ENCODE results near the gene SGK1.
"Not testable (repeated sequence)": the region's sequence is repeated elsewhere in the genome, so short reads cannot be mapped to it uniquely, and the experiment has no call there.

Gene SGK1

GRCh38 chr6:134205366-134205765 lies 112.5 kb downstream of the SGK1 start:
- Histone ChIP-seq H3K27me3 (ENCODE audit: control insufficient read depth, insufficient read depth, low read length) (no peaks in the 10 kb centered on the region), H3K27ac (peak overlapping the region; percentile 78), H3K9me3 (ENCODE audit: control insufficient read depth, low read length) (no peaks in the 10 kb centered on the region), H3K4me1 (peaks cover 20% of the 10 kb centered on the region), H2AFZ (peak overlapping the region; percentile 47), H3K79me2 (peaks cover 16% of the 10 kb centered on the region), H3K4me3 (ENCODE audit: low read depth, low read length) (peak overlapping the region; percentile 5), H3K36me3 (ENCODE audit: control insufficient read depth, insufficient read depth, low read length) (peaks cover 5% of the 10 kb centered on the region), H3K4me2 (ENCODE audit: low read length) (peak overlapping the region; percentile 14), H3K9ac (peak overlapping the region; percentile 14)
- TF ChIP-seq CTCF (IDR thresholded peaks at IDR 0.05), result no peak

- not testable (repeated sequence) for H3K4me3 ChIP-seq (ENCODE audit: low read depth, low read length); H3K27me3 ChIP-seq (ENCODE audit: control insufficient read depth, insufficient read depth, low read length); H2AFZ ChIP-seq; H3K9me3 ChIP-seq (ENCODE audit: control insufficient read depth, low read length); H3K4me2 ChIP-seq (ENCODE audit: low read length); H3K36me3 ChIP-seq (ENCODE audit: control insufficient read depth, insufficient read depth, low read length)
- Histone ChIP-seq H3K27ac (peak overlapping the region; percentile 78), H3K4me1 (peaks cover 24% of the 10 kb centered on the region), H3K9ac (peak overlapping the region; percentile 14), H3K79me2 (peaks cover 12% of the 10 kb centered on the region)
Measured at GRCh38 chr6:134204759-134205158, 113.2 kb downstream of the SGK1 start.

GRCh38 chr6:134204031-134204430 lies 113.9 kb downstream of the SGK1 start:
- Histone ChIP-seq H3K79me2 (peaks cover 12% of the 10 kb centered on the region), H3K4me1 (peaks cover 26% of the 10 kb centered on the region), H3K9ac (no peak overlapping the region), H2AFZ (no peak overlapping the region), H3K4me2 (ENCODE audit: low read length) (no peak overlapping the region), H3K4me3 (ENCODE audit: low read depth, low read length) (no peak overlapping the region), H3K27ac (no peak overlapping the region), H3K9me3 (ENCODE audit: control insufficient read depth, low read length) (no peaks in the 10 kb centered on the region), H3K27me3 (ENCODE audit: control insufficient read depth, insufficient read depth, low read length) (no peaks in the 10 kb centered on the region), H3K36me3 (ENCODE audit: control insufficient read depth, insufficient read depth, low read length) (peaks cover 5% of the 10 kb centered on the region)
- no peak for TF ChIP-seq CTCF (IDR thresholded peaks at IDR 0.05)

GRCh38 chr6:134201716-134202115 lies 116.2 kb downstream of the SGK1 start:
- no peak for TF ChIP-seq CTCF (IDR thresholded peaks at IDR 0.05)
- Histone ChIP-seq H3K9ac (no peak overlapping the region), H3K27ac (no peak overlapping the region), H3K4me2 (ENCODE audit: low read length) (no peak overlapping the region), H3K4me1 (peaks cover 30% of the 10 kb centered on the region), H3K4me3 (ENCODE audit: low read depth, low read length) (no peak overlapping the region), H3K27me3 (ENCODE audit: control insufficient read depth, insufficient read depth, low read length) (no peaks in the 10 kb centered on the region), H2AFZ (no peak overlapping the region), H3K36me3 (ENCODE audit: control insufficient read depth, insufficient read depth, low read length) (peaks cover 5% of the 10 kb centered on the region), H3K79me2 (peaks cover 17% of the 10 kb centered on the region), H3K9me3 (ENCODE audit: control insufficient read depth, low read length) (no peaks in the 10 kb centered on the region)

GRCh38 chr6:134199848-134200606 lies 117.9 kb downstream of the SGK1 start:
- Histone ChIP-seq H3K36me3 (ENCODE audit: control insufficient read depth, insufficient read depth, low read length) (peaks cover 5% of the 10 kb centered on the region), H3K4me1 (peaks cover 33% of the 10 kb centered on the region), H3K27ac (peak overlapping the region; percentile 85), H3K27me3 (ENCODE audit: control insufficient read depth, insufficient read depth, low read length) (no peaks in the 10 kb centered on the region), H3K9ac (no peak overlapping the region), H3K9me3 (ENCODE audit: control insufficient read depth, low read length) (no peaks in the 10 kb centered on the region), H3K4me3 (ENCODE audit: low read depth, low read length) (peak overlapping the region; percentile 13), H3K4me2 (ENCODE audit: low read length) (peak overlapping the region; percentile 56), H2AFZ (no peak overlapping the region), H3K79me2 (peaks cover 20% of the 10 kb centered on the region)
- no peak for TF ChIP-seq CTCF (IDR thresholded peaks at IDR 0.05)

Data from parathyroid adenoma (tissue), 2 donors.